Measurements from ENCODE around the gene GOLT1A.

- TF ChIP-seq CTCF (IDR thresholded peaks at IDR 0.05 in 4 of 5, conservative IDR thresholded peaks at IDR 0.05 in 1 of 5) (no peak), POLR2A (IDR thresholded peaks at IDR 0.05) (no peak)
Observed at GRCh38 chr1:204230211-204230610, 16.4 kb upstream of the GOLT1A start.
